ENCODE data around the gene LMX1A.

The LMX1A gene

DNA sequence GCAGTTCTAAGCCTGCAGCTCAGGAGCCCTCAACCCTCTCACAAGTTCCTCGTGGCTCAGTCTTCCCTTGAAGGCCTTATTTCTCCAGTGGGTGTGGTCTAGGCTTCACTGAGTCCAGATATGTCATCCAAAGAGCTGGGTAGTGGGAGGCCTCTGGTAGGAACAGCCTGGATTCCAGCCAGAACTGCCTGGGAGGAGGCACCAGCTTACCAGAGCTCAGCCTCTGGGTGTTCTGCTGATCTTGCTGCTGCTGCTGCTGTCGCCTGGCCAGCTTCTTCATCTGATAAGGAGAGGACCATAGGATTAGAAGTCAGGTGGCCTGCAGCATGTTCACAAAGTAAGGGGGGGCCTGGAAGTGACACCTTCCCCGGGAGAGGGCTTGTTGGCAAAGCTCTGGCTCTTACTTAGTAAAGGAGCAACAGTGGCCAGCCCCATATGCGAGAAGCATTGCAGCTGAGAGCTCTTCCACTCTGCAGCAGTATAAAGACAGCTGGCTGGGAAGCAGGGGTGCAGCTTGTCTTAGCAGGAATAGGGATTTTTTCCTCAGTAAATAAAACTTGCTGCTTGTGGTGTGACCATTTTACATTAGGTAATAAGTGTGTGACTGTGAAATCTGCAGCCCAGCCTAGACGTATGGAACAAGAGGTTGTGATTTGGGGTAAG is 148.5 kb downstream of the LMX1A start:
- DNase-seq, result no peak

DNA sequence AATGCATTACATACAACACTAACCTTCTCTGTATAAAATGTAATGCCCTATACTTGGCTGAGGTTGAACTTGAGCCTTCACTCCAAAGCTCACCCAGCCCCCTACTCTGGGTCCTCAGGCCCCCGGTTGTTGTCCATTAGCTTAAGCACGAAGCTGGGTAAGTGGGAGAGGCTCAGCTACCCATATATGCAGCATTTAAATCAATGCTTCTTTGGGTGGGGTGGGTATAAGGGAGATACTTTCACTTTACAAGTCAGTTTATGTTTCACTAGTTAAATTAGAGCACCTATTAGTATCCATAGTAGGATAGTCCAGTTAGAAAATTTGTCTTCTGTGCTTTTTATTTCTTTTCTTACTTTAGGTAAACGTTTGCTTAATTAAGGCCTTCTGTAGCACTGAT is 151.4 kb downstream of the LMX1A start:
- no peak for DNase-seq

DNA sequence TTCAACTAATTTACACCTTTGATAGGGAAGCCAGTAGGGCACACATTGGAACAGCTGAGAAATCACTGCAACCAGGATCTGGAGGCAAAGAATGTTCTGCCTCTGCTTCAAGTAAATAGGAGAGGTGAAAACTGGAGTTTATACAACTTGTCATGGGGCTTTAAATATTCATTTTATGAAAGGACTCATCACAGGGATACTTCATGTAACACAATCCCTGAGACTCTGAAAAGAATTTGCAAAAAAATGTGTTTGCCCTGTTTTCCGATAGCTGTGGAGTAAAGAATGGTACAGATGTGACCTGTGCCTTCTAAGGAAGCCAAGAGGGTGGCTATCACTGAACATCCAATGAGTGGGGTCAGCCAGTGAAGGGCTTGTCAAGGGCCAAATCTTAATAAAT is 152.0 kb downstream of the LMX1A start:
- no peak for DNase-seq

DNA sequence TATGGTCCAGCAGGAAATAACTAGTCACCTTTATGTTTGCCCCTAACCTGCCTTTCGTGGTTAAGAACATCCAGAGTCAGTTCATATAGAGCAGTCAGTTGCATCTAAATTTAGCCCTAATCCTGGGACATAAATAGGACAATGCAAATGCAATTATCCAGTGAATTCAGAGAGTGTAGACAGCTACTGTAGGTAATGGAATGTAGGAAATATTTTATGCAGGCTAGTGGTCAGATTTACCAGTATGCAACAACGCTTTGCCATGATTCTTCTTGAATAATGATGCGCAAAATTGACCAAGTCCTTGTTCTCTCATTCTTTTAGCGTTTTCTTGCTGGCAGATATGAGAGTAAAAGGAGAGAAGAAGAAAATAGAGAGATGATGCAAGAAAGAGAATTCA is 165.4 kb downstream of the LMX1A start:
- no peak for DNase-seq

GRCh38 chr1:165189913-165190312 is 166.6 kb downstream of the LMX1A start:
- DNase-seq, result no peak

GRCh38 chr1:165189011-165189410 is 167.5 kb downstream of the LMX1A start:
- DNase-seq, result no peak

DNA sequence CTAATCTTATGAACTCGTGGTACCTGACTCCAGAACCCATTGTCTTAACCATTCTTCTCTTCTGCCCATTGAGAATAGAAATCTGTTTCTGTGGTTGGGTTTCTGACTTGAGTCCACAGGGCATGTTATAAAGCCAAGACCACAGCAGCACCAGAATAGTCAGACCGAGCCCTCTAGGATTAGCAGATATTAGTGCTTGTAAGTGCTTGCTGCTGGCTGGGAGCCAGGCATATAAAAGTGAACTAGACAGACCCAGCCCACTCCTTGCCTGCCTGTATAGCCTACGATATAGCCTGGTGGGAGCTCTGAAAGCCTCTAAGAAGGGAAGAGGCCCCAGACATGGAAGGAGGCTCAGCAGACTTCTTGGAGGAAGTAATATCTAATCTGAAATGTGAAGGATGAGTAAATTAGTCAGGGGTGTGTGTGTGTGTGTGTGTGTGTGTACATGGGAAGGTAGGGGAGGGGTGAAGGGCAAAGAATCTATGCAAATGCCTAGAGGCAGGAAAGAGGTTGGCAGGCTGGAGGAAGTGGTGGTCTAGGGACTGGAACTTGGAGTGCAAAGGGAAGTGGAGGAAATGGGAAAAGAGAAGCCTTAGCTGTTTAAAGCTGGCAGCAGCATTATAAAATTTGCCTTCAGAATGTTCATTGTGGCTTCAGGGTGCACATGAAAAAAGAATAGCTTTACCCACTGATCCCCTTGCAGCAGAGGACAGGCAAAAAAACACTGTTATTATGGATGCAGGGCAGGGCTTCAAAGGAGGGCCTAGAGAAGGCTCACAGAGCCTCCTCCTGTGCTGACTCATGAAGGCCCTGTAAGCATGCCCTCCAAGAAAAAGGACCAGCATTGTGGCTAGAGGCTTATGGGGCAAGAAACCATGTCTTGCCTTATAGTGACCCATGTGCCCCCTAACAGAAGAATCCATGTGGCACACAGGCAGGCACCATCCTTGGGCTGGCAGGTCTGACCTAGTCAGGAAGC is 169.2 kb downstream of the LMX1A start:
- DNase-seq, result no peak

- DNase-seq, result no peak
Observed at GRCh38 chr1:165185161-165185889, 171.2 kb downstream of the LMX1A start.

GRCh38 chr1:165182975-165183374 is 173.5 kb downstream of the LMX1A start:
- DNase-seq, result no peak

- DNase-seq, result no peak
Observed at GRCh38 chr1:165179306-165179705, 177.2 kb downstream of the LMX1A start.

DNA sequence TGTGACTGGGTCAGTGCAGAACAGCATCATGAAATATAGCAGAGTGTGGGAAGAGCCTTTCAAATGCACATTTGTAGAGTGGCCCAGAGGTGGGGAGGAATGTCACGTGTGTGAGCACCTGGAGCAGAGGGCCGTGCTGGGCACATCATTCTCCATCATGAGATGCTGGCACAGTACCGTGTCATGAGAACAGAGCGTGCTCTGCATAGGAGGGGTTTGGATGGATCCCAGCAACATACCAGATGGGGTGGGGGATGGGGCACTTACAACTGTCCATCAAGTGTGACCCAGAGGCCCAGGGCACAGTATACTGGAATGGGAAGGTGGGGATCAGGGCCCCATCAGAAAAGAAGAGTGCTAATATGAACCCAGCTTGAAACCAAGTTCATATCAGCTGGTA is 182.0 kb downstream of the LMX1A start:
- DNase-seq, result no peak

DNA sequence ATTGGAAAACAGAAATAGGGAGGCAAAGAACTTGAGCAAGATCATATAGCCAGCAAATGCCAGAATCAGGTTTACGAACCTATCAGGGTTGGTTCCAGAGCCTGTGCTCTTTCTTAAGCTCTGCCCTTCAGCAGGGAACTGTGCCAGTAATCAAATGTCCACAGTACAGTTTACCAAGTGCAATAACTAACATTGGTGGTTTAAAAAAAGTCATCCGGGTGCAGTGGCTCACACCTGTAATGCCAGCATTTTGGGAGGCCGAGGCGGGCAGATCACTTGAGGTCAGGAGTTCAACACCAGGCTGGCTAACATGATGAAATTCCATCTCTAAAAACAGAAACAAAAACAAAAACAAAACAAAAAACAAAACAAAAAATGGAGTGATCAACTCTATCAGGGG is 182.7 kb downstream of the LMX1A start:
- no peak for DNase-seq

GRCh38 chr1:165173409-165173808 is 183.1 kb downstream of the LMX1A start:
- no peak for DNase-seq

DNA sequence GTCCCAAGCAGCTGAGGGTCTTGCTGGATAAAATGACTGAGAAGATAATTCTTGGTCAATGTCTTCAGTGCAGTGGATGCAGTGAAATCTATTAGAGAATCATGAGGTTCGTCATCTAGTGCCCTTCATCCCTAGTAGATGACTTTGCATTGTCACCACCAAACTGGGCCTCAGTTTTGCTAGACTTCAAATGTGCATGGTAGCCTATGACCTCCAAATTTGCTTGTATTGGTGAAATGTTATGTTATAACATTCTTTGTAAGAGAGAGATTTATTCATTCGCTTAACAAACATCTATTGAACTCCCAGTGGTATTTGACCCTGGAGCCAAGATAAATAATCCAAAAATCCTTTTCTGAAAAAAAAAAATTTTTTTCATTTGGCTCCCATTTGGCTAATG is 183.8 kb downstream of the LMX1A start:
- no peak for DNase-seq

- no peak for DNase-seq
Observed at GRCh38 chr1:165169729-165170128, 186.8 kb downstream of the LMX1A start.

- no peak for DNase-seq
Observed at GRCh38 chr1:165169028-165169427, 187.5 kb downstream of the LMX1A start.

DNA sequence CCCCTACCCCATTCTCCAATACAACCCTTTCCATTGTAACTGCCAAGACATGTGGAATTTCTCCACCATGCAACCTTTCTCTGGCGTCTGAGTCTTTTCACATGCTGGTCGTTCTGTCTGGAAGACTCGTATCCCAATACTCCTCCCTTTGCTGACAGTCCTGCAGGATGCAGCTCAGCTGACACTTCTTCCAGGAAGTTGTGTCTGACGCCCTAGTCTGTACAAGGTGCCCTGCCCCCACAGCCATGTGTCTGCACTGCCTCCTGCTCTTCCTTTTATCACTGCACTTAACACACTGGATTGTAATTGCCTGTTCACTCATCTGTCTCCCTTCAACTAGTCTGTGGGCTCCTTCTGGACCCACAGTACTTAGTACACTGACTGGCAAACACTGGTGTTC is 188.0 kb downstream of the LMX1A start:
- DNase-seq, result no peak

DNA sequence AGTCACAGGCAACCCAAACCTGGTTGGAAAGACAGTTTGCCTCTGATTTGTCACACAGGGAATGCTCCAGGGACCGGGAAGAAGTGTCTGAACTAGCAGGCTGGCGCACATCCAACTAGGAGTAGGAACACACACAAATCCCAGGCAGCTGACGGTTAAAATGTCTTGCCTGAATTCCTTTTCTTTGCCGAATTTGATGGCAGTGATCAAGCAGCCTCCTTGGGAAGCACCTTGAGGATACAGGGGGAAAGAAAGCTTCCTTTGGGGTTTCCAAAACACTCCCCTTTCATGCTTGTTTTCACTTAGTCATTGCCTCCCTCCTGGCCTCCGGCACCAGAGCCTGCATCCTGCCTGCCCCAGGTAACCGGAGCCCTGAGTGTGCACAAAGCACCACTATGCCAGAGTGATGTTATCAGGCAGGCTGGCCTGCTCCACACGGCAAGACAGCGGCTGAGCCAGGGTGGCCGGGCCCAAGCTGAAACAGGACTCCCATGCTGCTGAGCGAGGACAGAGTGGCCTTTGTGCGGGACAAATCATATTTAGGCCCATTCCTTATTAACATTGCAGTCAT is 193.8 kb downstream of the LMX1A start:
- no peak for DNase-seq

- no peak for DNase-seq
Observed at GRCh38 chr1:165161130-165161529, 195.4 kb downstream of the LMX1A start.

DNA sequence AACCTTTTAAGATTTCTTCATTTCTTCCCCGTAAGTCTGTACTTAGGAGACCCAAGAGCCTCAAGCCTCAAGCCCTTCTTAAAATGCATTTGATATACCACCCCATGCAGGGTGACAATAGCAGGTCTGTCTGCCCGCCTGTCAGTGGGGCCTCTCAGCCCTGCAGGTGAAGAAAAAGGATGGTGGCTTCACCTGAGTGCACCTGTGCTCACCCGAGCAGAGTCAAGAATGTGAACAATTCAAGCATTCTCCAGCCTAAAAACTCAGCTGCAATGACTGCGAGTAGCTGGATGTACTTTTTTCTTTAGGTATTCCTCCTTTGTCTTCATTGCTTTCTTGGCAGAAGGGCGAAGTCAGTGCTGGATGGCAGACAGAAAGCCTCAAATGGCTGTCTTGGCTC is 203.3 kb downstream of the LMX1A start:
- DNase-seq, result no peak

GRCh38 chr1:165152727-165153126 is 203.8 kb downstream of the LMX1A start:
- no peak for DNase-seq

GRCh38 chr1:165152109-165152508 is 204.4 kb downstream of the LMX1A start:
- no peak for DNase-seq
